ENCODE measurements around the gene ARSJ. TPM values are rescaled to one million over a fixed set of nuclear protein-coding genes. Genes with fewer than 3 reads are reported as not detected.
A peak's percentile ranks its signal among the peaks of the same experiment; 100 is the strongest.
"Not testable (repeated sequence)": the region's sequence is repeated elsewhere in the genome, so short reads cannot be mapped to it uniquely, and the experiment has no call there.

The ARSJ gene
- total RNA-seq, 1 experiment from 2014 or later = 16.4 TPM

- H3K36me3 ChIP-seq (ENCODE audit: low read depth, low read length) = no peaks in the 10 kb centered on the region
- no TSS peak for BruUV-seq (replicated peaks)
- H3K27ac ChIP-seq (ENCODE audit: low read length) = no peak overlapping the region
- H3K79me2 ChIP-seq (ENCODE audit: low read length) = peaks cover 32% of the 10 kb centered on the region
- intact Hi-C loops (cut with micrococcal nuclease) = no loop called here
- no peak overlapping the region for H3K4me2 ChIP-seq (ENCODE audit: low read length)
- peak; percentile 8 for DNase-seq
- ATAC-seq = no peak
- no peaks in the 10 kb centered on the region for H3K27me3 ChIP-seq (ENCODE audit: low read length)
- ChIA-PET CTCF (no interaction called here), POLR2A (ENCODE audit: unreplicated experiment) (no interaction called here)
- no peaks in the 10 kb centered on the region for H3K9me2 ChIP-seq (replicated peaks; ENCODE audit: low read length)
- no peaks in the 10 kb centered on the region for H3F3A ChIP-seq (ENCODE audit: low read length, unreplicated experiment)
- no peaks in the 10 kb centered on the region for H3K4me1 ChIP-seq (ENCODE audit: insufficient read depth, low read length)
- H3K4me3 ChIP-seq (ENCODE audit: low read length) = no peak overlapping the region
- no peak overlapping the region for H2AFZ ChIP-seq (ENCODE audit: low read length)
- no peaks in the 10 kb centered on the region for H4K20me1 ChIP-seq (ENCODE audit: low read length)
- H3K9ac ChIP-seq (ENCODE audit: low read length) = no peak overlapping the region
- TF ChIP-seq EZH2phosphoT487 (IDR thresholded peaks at IDR 0.05; ENCODE audit: borderline replicate concordance, low read length) (no peak), EZH2 (IDR thresholded peaks at IDR 0.05; ENCODE audit: low read length, unreplicated experiment) (no peak)
- TF ChIP-seq, protein P1, sequence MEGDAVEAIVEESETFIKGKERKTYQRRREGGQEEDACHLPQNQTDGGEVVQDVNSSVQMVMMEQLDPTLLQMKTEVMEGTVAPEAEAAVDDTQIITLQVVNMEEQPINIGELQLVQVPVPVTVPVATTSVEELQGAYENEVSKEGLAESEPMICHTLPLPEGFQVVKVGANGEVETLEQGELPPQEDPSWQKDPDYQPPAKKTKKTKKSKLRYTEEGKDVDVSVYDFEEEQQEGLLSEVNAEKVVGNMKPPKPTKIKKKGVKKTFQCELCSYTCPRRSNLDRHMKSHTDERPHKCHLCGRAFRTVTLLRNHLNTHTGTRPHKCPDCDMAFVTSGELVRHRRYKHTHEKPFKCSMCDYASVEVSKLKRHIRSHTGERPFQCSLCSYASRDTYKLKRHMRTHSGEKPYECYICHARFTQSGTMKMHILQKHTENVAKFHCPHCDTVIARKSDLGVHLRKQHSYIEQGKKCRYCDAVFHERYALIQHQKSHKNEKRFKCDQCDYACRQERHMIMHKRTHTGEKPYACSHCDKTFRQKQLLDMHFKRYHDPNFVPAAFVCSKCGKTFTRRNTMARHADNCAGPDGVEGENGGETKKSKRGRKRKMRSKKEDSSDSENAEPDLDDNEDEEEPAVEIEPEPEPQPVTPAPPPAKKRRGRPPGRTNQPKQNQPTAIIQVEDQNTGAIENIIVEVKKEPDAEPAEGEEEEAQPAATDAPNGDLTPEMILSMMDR (conservative IDR thresholded peaks at IDR 0.05; ENCODE audit: low read depth, low read length) = no peak
- H3K9me3 ChIP-seq (ENCODE audit: low read length) = no peaks in the 10 kb centered on the region
Measured at GRCh38 chr4:113935190-113935589, 44.3 kb downstream of the ARSJ start.

DNA sequence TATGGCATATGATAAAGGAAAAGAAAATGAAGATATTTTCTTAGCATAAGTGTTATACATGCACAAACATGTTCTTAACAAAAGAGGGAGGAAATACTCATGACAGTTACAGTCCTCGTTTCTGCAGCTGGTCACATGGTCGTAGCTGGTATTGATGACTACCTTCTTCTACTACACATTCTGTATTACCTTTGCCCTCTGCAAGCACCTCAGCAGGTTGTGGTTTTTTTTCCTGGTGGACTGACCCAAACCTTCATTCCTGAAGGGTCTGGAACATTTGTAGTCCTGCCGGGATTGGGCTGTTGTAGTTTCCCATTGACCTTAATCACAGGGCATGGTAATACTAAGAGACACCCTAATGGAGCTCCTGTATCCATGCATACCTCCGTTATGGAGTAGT is 54.7 kb downstream of the ARSJ start:
- H3K9me2 ChIP-seq (replicated peaks; ENCODE audit: low read length); POLR2A ChIA-PET (ENCODE audit: unreplicated experiment); H4K20me1 ChIP-seq (ENCODE audit: low read length); H3K4me1 ChIP-seq (ENCODE audit: insufficient read depth, low read length); H3K4me2 ChIP-seq (ENCODE audit: low read length); H3K4me3 ChIP-seq (ENCODE audit: low read length); H3K27ac ChIP-seq (ENCODE audit: low read length); ATAC-seq; H3K9me3 ChIP-seq (ENCODE audit: low read length); H3K27me3 ChIP-seq (ENCODE audit: low read length); H2AFZ ChIP-seq (ENCODE audit: low read length); CTCF ChIA-PET; intact Hi-C loops (cut with micrococcal nuclease); DNase-seq; H3K9ac ChIP-seq (ENCODE audit: low read length); BruUV-seq (replicated peaks); H3K36me3 ChIP-seq (ENCODE audit: low read depth, low read length); H3K79me2 ChIP-seq (ENCODE audit: low read length); H3F3A ChIP-seq (ENCODE audit: low read length, unreplicated experiment): not testable (repeated sequence)

- Histone ChIP-seq H3K79me2 (ENCODE audit: low read length) (no peaks in the 10 kb centered on the region), H3K4me3 (ENCODE audit: low read length) (no peak overlapping the region), H4K20me1 (ENCODE audit: low read length) (no peaks in the 10 kb centered on the region), H3K9me2 (replicated peaks; ENCODE audit: low read length) (no peaks in the 10 kb centered on the region), H3K9ac (ENCODE audit: low read length) (no peak overlapping the region), H3K4me1 (ENCODE audit: insufficient read depth, low read length) (peaks cover 11% of the 10 kb centered on the region), H3K36me3 (ENCODE audit: low read depth, low read length) (no peaks in the 10 kb centered on the region), H3K4me2 (ENCODE audit: low read length) (no peak overlapping the region), H2AFZ (ENCODE audit: low read length) (no peak overlapping the region), H3K9me3 (ENCODE audit: low read length) (no peaks in the 10 kb centered on the region), H3K27me3 (ENCODE audit: low read length) (no peaks in the 10 kb centered on the region), H3K27ac (ENCODE audit: low read length) (no peak overlapping the region), H3F3A (ENCODE audit: low read length, unreplicated experiment) (no peaks in the 10 kb centered on the region)
- ATAC-seq (peak; percentile 38; the same call in 1 of the 2 replicates), DNase-seq (no peak)
- no peak for TF ChIP-seq EZH2 (IDR thresholded peaks at IDR 0.05; ENCODE audit: low read length, unreplicated experiment)
- TF ChIP-seq, protein P1 (conservative IDR thresholded peaks at IDR 0.05; ENCODE audit: low read depth, low read length) = no peak
- no peak for TF ChIP-seq EZH2phosphoT487 (IDR thresholded peaks at IDR 0.05; ENCODE audit: borderline replicate concordance, low read length)
- intact Hi-C loops (cut with micrococcal nuclease) = no loop called here
- POLR2A ChIA-PET (ENCODE audit: unreplicated experiment) = interaction anchor here (0.6 kb wide), 1 partner anchor 337 kb away, joined by 7 read pairs; no protein-coding TSS in a partner anchor
- BruUV-seq (replicated peaks) = no TSS peak
- CTCF ChIA-PET = no interaction called here
Measured at GRCh38 chr4:113921089-113921794, 58.2 kb downstream of the ARSJ start.
